ENCODE measurements around the gene VPS37B. TPM values are rescaled to one million over a fixed set of nuclear protein-coding genes. Genes with fewer than 3 reads are reported as not detected.

The VPS37B gene
- total and polyA plus RNA-seq, 2 of the 8 experiments (the other 6 are each of a cell fraction or from before 2014, with no cell fraction given), result 11.9 to 15.7 TPM

DNA sequence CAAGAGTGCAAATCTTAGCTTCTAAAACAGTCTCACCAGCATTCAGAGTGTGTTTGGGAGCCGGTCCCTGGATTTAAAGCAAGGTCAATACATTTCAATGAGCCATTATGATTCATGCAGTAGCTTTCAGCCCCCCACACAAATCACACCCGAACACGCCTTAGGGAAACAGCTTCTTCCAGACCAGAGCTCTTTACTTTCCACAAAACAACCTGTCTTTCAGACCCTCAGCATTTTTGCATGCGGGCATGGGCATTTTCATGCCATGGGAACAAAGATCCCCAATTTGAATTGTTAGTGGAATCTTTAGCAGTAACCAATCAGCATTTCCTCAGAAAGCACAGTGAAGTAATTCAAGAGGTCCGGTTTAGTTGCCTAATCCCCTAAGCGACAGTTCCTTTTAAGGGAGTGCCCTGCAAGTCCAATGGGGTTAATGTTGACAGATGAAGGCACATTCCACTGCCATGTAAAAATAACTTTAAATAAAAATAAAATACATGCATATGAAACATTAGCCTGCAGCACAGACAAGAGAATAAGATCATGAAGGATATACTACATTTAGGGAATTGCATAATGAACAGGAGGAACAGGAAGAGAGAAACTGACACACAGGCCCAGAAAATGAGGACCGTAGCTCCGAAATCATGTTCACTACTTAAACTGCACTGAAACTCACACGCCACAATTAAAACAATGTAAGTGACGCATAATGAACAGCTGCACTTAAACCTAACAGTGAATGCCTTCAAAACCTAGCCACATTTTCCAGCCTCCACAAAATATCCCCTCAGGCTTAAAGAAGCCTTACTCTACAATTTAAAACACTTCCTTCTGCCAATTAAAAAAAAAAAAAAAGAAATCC lies 4.0 kb downstream of the VPS37B start:
- Histone ChIP-seq H3K79me1 (ENCODE audit: low read depth, low read length) (peaks cover 5% of the 10 kb centered on the region; the same call in 1 of the 2 replicates), H2BK20ac (ENCODE audit: low read length) (no peak overlapping the region), H2BK5ac (ENCODE audit: low read depth, low read length) (no peak overlapping the region), H3K27me3 (replicated peaks in 1 of 4; ENCODE audit: control insufficient read depth in 3 of 4, extremely low read depth in 1 of 4, insufficient read depth in 3 of 4, low read length in 3 of 4) (peaks cover 3 to 25% (median 21%) of the 10 kb centered on the region in 4 experiments), H3K56ac (replicated peaks; ENCODE audit: insufficient read length, low read depth, low read length) (no peak overlapping the region), H3K23ac (ENCODE audit: insufficient read length) (no peak overlapping the region), H2BK12ac (ENCODE audit: low read depth, low read length) (no peak overlapping the region), H2BK15ac (ENCODE audit: low read length) (no peak overlapping the region), H2AK5ac (ENCODE audit: low read depth, low read length) (no peak overlapping the region), H3K18ac (ENCODE audit: extremely low read depth, low read length) (no peak overlapping the region), H3K4me3 (ENCODE audit: extremely low read depth in 1 of 4, insufficient read depth in 2 of 4, low read depth in 3 of 4, low read length in 4 of 4) (peak overlapping the region in 3 of 4 experiments; percentile 7 to 39 (median 20); a peak in 5 of 8 replicates), H2BK120ac (replicated peaks; ENCODE audit: low read depth, low read length) (no peak overlapping the region), H3K9ac (replicated peaks in 1 of 4; ENCODE audit: extremely low read depth in 1 of 4, low read depth in 3 of 4, low read length in 3 of 4) (peak overlapping the region in 1 of 4 experiments; percentile 25; a peak in 1 of 7 replicates), H3K4me1 (replicated peaks in 1 of 4; ENCODE audit: control insufficient read depth in 3 of 4, insufficient read depth in 4 of 4, low read length in 3 of 4) (peaks cover 9 to 31% (median 14%) of the 10 kb centered on the region in 4 experiments), H3K79me2 (ENCODE audit: control insufficient read depth in 1 of 2, insufficient read depth in 2 of 2, low read length in 2 of 2) (peaks cover 0 to 62% of the 10 kb centered on the region in 2 experiments; a peak in 3 of 4 replicates), H3K14ac (ENCODE audit: insufficient read length) (no peak overlapping the region), H3K9me3 (ENCODE audit: insufficient read depth in 2 of 2, low read depth in 1 of 2, low read length in 1 of 2) (no peaks in the 10 kb centered on the region), H4K8ac (ENCODE audit: extremely low read depth, insufficient read depth, low read length) (no peak overlapping the region), H4K91ac (replicated peaks; ENCODE audit: insufficient read length, low read length) (no peak overlapping the region), H3K4me2 (ENCODE audit: insufficient read depth in 1 of 2, low read depth in 2 of 2, low read length in 2 of 2) (peak overlapping the region; percentile 62 to 71), H2AFZ (ENCODE audit: low read length) (no peak overlapping the region), H3K4ac (replicated peaks; ENCODE audit: insufficient read length, low read depth, low read length) (no peak overlapping the region), H3K23me2 (ENCODE audit: low read depth, low read length) (peaks cover 4% of the 10 kb centered on the region; the same call in 1 of the 2 replicates), H3K36me3 (ENCODE audit: control insufficient read depth in 2 of 4, insufficient read depth in 4 of 4, low read length in 3 of 4) (no peaks in the 10 kb centered on the region), H4K5ac (ENCODE audit: insufficient read length, low read depth, low read length) (peak overlapping the region; percentile 55), H4K20me1 (replicated peaks in 1 of 2; ENCODE audit: control insufficient read depth in 1 of 2, insufficient read depth in 2 of 2, low read length in 2 of 2) (peaks cover 4 to 23% of the 10 kb centered on the region in 2 experiments), H3K27ac (ENCODE audit: low read depth, low read length) (no peak overlapping the region)
- no peak for FAIRE-seq
- ChIA-PET POLR2A (ENCODE audit: partially characterized antibody) (interaction anchor here (0.5 to 1.6 kb wide), 6 partner anchors 12 to 135 kb away, joined by 3 read pairs; partner anchors contain the start of gene ABCB9), CTCF (ENCODE audit: partially characterized antibody) (interaction anchor here (1.0 to 1.7 kb wide), 8 partner anchors 12 to 57 kb away, joined by 3 to 6 read pairs (median 4); no protein-coding TSS in a partner anchor)
- WGBS, 2 experiments (ENCODE audit: extremely low coverage in 1 of 2, insufficient coverage in 1 of 2, insufficient read length in 1 of 2, insufficient replicate concordance in 2 of 2, low coverage in 1 of 2, low lambda C conversion rate in 2 of 2, missing lambda C conversion rate in 1 of 2), result 21% methylated on average over 10 of the region's 10 CpGs; no CpG with 5 or more reads in 1 of the 2 experiments
- no peak for DNase-seq (ENCODE audit: low read depth in 1 of 2, low spot score in 2 of 2)

All from H1 (cell line).